ENCODE results near the gene INTS3. TPM values are rescaled to one million over a fixed set of nuclear protein-coding genes. Genes with fewer than 3 reads are reported as not detected.
A peak's percentile ranks its signal among the peaks of the same experiment; 100 is the strongest.

Gene INTS3
- total and polyA plus RNA-seq, 9 of the 15 experiments (the other 6 are each of a cell fraction or from before 2014, with no cell fraction given): 6.3 to 24.1 (median 14.3) TPM

DNA sequence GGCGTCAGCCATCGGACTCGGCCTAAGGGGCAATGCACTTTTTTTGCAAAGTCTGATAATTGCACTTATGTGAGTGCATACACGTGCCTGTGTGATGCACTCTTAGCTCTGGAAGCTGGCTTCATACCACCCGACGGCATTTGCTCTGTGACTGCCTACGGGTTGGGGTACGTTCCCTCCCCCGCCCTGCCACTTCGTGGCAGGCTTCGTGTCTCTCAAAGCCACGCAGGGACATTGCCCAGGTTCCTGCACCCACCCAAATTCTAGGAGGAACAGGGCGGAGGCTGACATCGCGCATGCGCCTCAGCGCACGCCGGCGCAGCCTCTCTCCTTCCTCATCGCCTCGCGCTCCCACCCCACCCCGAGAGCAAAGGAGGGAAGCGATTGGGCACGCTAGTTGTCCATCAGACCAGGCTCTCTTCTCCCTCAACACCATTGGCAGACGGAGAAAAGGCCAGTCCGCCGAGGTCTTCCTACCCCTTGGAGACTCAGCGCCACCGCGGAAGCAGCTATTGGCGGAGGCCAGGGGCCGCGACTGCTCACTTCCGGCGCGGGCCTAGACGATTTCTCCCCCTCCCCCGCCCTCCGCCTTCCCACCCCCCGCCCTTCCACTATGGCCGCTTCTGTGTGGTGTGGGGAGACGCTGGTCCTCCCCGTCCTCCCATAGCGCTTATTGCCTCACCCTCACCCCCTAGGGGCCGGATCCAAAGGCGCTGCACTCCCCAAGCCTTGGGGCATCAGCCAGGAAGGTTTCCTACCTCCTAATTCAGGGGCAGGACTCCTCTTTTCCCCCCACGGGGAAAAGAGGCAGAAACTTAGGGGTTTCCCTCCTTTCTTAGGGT is at the start of gene INTS3 (continued):
- TF ChIP-seq TAF15 (IDR thresholded peaks at IDR 0.05; ENCODE audit: low read depth, low read length): no peak
- no peak for TF ChIP-seq SMARCC2 (IDR thresholded peaks at IDR 0.05; ENCODE audit: low read depth)
- TF ChIP-seq ILF3 (IDR thresholded peaks at IDR 0.05; ENCODE audit: borderline replicate concordance): no peak
- TF ChIP-seq HLTF (IDR thresholded peaks at IDR 0.05): no peak
- TF ChIP-seq KDM1A (IDR thresholded peaks at IDR 0.05): 0 out of 4 replicates have a peak, but pooled peaks of 1 of the 2 experiments have one; percentile 17
- TF ChIP-seq LARP7 (IDR thresholded peaks at IDR 0.05): no peak
- no peak for TF ChIP-seq SRF (CRISPR knock-in tag; IDR thresholded peaks at IDR 0.05)
- TF ChIP-seq SRSF1 (IDR thresholded peaks at IDR 0.05; ENCODE audit: low read depth, low read length): no peak
- no peak for TF ChIP-seq CHCHD3 (CRISPR knock-in tag; IDR thresholded peaks at IDR 0.05)
- 0 out of 2 replicates have a peak, but pooled peaks have one; percentile 48 for TF ChIP-seq ATF7 (IDR thresholded peaks at IDR 0.05)
- TF ChIP-seq ETV1 (tag; conservative IDR thresholded peaks at IDR 0.05; ENCODE audit: low read depth): peak; percentile 59
- TF ChIP-seq, protein P1, sequence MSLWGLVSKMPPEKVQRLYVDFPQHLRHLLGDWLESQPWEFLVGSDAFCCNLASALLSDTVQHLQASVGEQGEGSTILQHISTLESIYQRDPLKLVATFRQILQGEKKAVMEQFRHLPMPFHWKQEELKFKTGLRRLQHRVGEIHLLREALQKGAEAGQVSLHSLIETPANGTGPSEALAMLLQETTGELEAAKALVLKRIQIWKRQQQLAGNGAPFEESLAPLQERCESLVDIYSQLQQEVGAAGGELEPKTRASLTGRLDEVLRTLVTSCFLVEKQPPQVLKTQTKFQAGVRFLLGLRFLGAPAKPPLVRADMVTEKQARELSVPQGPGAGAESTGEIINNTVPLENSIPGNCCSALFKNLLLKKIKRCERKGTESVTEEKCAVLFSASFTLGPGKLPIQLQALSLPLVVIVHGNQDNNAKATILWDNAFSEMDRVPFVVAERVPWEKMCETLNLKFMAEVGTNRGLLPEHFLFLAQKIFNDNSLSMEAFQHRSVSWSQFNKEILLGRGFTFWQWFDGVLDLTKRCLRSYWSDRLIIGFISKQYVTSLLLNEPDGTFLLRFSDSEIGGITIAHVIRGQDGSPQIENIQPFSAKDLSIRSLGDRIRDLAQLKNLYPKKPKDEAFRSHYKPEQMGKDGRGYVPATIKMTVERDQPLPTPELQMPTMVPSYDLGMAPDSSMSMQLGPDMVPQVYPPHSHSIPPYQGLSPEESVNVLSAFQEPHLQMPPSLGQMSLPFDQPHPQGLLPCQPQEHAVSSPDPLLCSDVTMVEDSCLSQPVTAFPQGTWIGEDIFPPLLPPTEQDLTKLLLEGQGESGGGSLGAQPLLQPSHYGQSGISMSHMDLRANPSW (CRISPR knock-in tag; IDR thresholded peaks at IDR 0.05): no peak
- TF ChIP-seq ZNF3 (CRISPR knock-in tag; IDR thresholded peaks at IDR 0.05): no peak
- TF ChIP-seq HDAC1 (IDR thresholded peaks at IDR 0.05): peak in 1 of 2 experiments; percentile 27; a peak in 1 of 4 replicates
- TF ChIP-seq ERF (CRISPR knock-in tag; IDR thresholded peaks at IDR 0.05): 0 out of 2 replicates have a peak, but pooled peaks have one; percentile 86
- no peak for TF ChIP-seq NCOA6 (IDR thresholded peaks at IDR 0.05)
- peak; percentile 86 for TF ChIP-seq TAF1 (IDR thresholded peaks at IDR 0.05; ENCODE audit: control insufficient read depth, extremely low read depth, insufficient read depth, low read length, severe bottlenecking)
- no peak for TF ChIP-seq PPARD (CRISPR knock-in tag; IDR thresholded peaks at IDR 0.05)
- TF ChIP-seq SRSF3 (IDR thresholded peaks at IDR 0.05; ENCODE audit: insufficient read depth, low read length): no peak

Measured in K562 (cell line).